ENCODE results near the gene MB.

DNA sequence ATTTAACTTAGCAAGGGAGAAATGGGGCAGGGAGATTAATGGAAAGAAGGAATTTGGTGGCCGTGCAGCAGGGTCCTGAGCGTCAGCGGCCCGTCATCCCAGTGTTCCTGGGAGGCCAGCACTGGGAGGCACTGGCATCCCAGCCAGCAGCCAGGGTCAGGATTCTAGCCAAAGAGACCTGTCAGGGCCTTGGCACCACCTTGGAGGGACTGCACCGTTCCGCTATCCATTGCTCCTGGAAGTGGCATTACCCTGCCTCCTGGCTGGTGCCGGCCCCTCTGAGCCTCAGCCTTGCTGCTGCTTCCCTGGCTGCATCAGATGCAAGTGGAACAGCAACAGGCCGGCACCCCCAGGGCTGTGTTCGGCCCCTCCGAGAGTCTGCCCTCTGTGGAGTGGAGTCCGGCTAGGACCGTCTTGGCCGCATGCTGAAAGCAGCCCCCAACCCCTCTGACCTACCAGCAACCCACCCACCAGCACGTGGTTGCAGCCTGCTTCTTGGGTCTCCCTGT is 46.4 kb downstream of the MB start:
- TF ChIP-seq, protein P1, sequence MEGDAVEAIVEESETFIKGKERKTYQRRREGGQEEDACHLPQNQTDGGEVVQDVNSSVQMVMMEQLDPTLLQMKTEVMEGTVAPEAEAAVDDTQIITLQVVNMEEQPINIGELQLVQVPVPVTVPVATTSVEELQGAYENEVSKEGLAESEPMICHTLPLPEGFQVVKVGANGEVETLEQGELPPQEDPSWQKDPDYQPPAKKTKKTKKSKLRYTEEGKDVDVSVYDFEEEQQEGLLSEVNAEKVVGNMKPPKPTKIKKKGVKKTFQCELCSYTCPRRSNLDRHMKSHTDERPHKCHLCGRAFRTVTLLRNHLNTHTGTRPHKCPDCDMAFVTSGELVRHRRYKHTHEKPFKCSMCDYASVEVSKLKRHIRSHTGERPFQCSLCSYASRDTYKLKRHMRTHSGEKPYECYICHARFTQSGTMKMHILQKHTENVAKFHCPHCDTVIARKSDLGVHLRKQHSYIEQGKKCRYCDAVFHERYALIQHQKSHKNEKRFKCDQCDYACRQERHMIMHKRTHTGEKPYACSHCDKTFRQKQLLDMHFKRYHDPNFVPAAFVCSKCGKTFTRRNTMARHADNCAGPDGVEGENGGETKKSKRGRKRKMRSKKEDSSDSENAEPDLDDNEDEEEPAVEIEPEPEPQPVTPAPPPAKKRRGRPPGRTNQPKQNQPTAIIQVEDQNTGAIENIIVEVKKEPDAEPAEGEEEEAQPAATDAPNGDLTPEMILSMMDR (IDR thresholded peaks at IDR 0.05; ENCODE audit: low read depth, low read length, missing input control): no peak
- TF ChIP-seq TAF1 (conservative IDR thresholded peaks at IDR 0.05) (no peak), MAX (IDR thresholded peaks at IDR 0.05) (no peak), HNF4A (conservative IDR thresholded peaks at IDR 0.05) (no peak), GABPA (IDR thresholded peaks at IDR 0.05 in 1 of 2, conservative IDR thresholded peaks at IDR 0.05 in 1 of 2) (no peak), JUND (IDR thresholded peaks at IDR 0.05) (no peak), YY1 (IDR thresholded peaks at IDR 0.05) (no peak), HNF4G (IDR thresholded peaks at IDR 0.05) (no peak), ATF3 (IDR thresholded peaks at IDR 0.05) (no peak)
- TF ChIP-seq, protein P2, sequence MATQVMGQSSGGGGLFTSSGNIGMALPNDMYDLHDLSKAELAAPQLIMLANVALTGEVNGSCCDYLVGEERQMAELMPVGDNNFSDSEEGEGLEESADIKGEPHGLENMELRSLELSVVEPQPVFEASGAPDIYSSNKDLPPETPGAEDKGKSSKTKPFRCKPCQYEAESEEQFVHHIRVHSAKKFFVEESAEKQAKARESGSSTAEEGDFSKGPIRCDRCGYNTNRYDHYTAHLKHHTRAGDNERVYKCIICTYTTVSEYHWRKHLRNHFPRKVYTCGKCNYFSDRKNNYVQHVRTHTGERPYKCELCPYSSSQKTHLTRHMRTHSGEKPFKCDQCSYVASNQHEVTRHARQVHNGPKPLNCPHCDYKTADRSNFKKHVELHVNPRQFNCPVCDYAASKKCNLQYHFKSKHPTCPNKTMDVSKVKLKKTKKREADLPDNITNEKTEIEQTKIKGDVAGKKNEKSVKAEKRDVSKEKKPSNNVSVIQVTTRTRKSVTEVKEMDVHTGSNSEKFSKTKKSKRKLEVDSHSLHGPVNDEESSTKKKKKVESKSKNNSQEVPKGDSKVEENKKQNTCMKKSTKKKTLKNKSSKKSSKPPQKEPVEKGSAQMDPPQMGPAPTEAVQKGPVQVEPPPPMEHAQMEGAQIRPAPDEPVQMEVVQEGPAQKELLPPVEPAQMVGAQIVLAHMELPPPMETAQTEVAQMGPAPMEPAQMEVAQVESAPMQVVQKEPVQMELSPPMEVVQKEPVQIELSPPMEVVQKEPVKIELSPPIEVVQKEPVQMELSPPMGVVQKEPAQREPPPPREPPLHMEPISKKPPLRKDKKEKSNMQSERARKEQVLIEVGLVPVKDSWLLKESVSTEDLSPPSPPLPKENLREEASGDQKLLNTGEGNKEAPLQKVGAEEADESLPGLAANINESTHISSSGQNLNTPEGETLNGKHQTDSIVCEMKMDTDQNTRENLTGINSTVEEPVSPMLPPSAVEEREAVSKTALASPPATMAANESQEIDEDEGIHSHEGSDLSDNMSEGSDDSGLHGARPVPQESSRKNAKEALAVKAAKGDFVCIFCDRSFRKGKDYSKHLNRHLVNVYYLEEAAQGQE (IDR thresholded peaks at IDR 0.05): no peak

All from liver (tissue), 3 donors.